Occipital lobe (tissue), 2 donors: ENCODE results near the gene KANSL3. TPM values are rescaled to one million over a fixed set of nuclear protein-coding genes. Genes with fewer than 3 reads are reported as not detected.
A peak's percentile ranks its signal among the peaks of the same experiment; 100 is the strongest.

Source experiments
- DNase-seq: peaks from one replicate; lab custom pipeline; 2025; lab: John Stamatoyannopoulos, UW
- total RNA-seq: library from RNA; depleted of rRNA; stranded (reverse); fragments of >200 nt; gene quantifications from one replicate; pipeline ENCODE4 v1.2.3, GENCODE V29; 2014

Gene KANSL3
- total RNA-seq, 1 donor from 2014 or later, result 32.1 TPM

DNA sequence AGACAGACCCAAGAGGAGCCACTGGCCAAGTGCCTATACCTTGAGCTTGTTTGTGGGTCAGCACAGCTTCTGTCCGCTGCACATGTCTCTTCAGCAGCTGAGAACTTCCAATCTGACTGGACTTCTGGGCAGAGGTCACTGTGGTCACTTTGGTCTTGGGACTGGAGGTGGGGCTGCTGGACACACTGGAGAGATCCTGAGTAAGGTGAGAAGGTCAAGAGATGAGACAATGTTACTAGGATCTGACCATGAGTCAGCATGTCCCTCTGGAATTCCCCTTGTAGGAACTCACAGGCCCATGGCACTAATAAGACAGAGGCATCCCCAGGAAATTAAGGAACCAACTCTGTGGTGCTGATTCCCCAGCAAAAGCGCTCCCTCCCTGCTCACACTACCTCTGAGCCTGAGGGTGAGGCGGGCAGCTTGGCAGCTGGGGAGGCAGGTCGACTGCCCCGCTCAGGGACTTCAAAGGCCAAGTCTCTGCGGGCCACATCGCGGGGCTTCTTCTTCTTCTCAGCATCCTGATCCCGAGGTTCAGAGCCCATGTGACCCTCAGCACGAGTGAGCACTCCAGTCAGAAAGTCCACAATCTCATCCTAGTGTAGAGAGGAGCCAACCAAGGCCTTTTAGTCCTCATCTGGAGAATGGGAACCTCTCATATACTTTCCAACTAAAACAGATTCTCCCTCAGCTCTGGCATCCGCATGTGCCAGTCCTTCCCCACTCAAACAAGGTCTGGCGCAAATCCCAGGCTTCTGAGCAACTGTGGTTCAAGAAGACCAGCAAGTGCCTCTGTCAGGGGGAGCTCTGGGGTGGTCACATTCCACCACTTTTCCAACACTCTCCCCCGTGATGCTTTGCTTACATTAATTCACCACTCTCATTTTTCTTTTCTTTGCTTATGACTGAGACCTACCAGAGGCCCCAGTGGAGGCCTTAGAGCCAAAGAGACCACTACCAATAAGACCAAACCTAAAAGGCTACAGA lies 29.4 kb downstream of the KANSL3 start:
- no peak for DNase-seq

DNA sequence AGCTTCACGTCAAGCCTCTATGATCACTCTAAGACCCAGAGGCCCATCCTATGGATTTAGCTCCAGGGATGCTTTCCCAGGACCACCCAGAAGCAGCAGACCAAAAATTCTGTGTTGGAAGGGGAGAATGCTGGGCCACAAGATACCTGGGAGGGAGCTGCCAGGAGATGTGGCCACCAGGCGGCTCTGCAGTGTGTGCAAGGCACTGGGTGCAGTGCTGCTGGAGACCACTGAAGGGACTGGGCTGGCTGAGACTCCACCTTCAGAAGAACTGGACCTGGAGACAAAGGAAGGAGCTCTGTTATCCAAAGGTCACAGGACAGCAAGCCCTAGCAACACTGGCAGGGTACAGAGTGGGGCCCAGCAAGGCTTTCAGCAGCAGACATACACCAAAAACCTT lies 34.0 kb downstream of the KANSL3 start:
- DNase-seq, result no peak

GRCh38 chr2:96602330-96602823 lies 35.7 kb downstream of the KANSL3 start:
- no peak for DNase-seq

GRCh38 chr2:96601382-96602292 lies 36.5 kb downstream of the KANSL3 start:
- no peak for DNase-seq

DNA sequence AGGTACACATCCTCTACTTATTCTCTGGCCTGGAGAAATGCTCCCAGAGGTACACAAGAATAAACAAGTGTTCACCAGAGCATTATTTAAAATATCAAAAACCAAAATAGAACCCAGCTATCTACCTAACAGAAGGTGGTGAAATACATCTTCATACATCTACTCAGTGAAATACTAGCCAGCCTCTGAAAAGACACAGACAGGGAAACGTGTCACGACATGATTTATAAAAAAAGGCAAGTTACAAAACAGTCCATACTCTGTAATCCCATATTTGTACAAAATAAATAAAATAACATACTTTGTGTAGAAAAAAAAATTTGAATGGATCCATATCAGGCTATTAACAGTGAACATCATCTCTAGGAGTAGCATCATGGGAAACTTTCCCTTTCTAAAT lies 38.2 kb downstream of the KANSL3 start:
- no peak for DNase-seq

- DNase-seq, result no peak
Observed at GRCh38 chr2:96596596-96596995, 41.5 kb downstream of the KANSL3 start.

DNA sequence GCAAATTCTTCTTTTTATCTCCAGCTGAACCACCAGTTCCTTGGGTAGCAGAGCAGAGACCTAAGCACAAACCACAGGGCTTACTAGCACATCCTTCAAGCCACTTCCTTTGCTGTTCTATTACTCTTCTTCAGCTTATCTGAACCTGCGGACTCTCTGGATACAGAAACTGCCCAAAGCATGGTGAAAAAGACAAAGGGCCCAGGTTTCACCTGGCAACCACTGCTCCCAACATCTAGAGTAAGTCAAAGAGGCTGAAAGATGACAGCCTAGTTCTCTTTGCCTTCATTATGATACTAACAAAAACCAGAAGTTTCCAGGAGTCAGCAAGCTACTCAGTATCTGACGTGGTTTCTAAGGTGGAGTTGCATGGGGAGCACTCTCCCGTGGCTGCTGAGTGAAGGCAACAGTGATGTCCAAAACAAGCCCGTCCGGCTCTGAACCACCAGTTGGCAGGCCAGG lies 43.4 kb downstream of the KANSL3 start:
- DNase-seq, result no peak

DNA sequence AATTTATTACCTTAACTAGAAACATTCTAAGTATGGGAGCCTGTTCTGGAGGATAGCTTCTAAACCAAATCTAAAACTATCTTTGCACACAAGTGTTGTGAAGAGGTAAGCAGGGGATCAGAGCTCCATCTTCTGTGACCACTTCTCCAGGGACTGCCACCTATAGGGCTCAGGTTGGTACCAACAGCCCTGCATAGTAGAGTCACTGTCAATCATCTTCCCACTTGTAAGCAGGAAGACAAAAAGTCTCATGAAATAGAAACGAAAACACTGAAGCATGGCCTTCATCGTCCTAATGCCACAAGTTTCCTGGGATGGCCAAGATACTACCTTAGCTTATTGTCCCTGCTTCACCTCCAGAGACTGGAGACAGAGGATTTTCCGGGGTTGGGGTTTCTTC lies 43.8 kb downstream of the KANSL3 start:
- DNase-seq, result no peak

DNA sequence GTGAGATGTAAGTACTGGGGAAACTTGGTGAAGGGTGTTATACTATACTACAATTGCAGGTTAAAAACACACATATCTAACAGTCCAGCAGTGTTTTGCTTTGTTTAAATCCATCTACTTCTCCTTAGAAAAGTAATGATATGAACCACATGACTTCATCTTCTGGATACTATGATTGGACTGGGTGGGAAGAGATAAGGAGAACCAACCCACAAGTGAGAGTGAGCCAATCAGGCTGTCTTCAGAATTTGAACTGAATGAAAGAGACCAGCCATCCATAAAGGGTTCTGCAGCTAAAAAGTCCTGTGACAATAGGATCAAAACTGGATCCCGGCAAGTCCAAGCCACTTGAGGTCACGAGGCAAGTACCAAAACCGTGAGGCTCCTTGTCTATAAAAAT lies 46.6 kb downstream of the KANSL3 start:
- DNase-seq, result no peak

DNA sequence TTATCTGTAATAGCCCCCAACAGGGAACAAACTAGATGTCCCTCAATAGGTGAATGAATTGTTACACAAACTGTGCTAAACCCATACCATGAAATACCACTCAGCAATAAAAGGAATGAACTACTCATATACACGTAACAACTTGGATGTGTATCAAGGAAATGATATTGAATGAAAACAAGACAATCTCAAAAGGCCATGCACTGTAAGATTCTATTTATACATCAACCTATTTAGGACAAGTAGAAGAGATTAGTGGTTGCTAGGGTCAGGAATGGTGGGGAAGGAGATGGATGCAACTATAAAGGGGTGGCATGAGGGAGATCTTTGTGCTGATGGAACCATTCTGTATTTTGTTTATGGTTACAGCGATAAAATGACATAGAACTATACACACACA lies 47.1 kb downstream of the KANSL3 start:
- DNase-seq, result no peak

GRCh38 chr2:96587843-96588242 lies 50.3 kb downstream of the KANSL3 start:
- DNase-seq, result no peak

- DNase-seq, result no peak
Observed at GRCh38 chr2:96584017-96584416, 54.1 kb downstream of the KANSL3 start.

DNA sequence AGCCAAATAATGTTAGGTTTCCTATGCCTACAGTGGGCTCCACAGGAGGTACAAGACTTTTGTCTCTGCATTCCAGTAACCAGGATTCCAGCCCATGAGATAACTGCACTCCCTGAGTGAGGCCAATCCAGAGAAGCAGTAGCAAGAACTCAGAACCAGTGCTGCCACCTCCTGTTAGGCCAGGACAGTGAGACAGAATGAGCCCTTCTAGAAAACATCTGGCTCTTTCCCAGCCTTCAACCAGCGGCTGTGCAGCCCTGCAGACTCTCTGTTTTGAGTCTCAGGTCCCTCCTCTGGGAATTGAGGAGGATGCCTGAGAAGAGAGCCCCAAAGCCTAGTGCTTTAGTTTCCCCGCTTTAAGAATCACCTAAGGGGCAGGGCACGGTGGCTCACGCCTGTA lies 57.3 kb downstream of the KANSL3 start:
- DNase-seq, result peak; percentile 9

- DNase-seq, result no peak
Observed at GRCh38 chr2:96579422-96579821, 58.7 kb downstream of the KANSL3 start.

- DNase-seq, result no peak
Observed at GRCh38 chr2:96578731-96579130, 59.4 kb downstream of the KANSL3 start.

GRCh38 chr2:96577501-96577900 lies 60.6 kb downstream of the KANSL3 start:
- DNase-seq, result no peak

DNA sequence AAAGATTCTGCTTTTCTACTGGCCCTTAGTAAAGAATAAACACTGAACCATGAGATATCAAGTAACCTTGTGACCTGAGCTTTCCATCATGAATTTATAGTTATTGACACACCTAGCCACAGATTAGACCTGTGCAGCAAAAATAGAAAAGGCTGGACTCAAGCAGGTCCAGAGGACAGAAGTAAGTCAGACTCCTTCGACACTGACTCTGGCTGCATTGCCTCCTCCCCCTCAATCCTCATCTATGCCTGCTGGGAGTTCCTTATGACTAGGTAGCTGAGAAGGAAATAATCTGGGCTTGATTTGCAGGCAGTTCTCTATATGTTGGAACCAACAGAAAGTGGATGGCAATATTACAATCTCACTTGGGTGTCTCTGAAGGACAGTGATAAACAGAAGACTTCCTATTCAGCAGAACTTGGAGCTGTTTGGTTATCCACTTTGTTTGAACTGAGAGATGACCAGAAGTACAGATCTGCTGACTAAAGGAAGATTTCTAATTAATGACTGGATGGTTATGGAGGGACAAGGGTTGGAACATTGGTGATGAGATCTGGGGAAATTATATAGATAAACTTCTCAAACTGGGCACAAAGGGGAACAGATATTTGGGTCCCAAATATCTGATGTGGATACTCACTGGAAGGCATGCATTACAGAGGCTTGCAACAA lies 62.2 kb downstream of the KANSL3 start:
- no peak for DNase-seq

GRCh38 chr2:96574364-96574763 lies 63.7 kb downstream of the KANSL3 start:
- no peak for DNase-seq

DNA sequence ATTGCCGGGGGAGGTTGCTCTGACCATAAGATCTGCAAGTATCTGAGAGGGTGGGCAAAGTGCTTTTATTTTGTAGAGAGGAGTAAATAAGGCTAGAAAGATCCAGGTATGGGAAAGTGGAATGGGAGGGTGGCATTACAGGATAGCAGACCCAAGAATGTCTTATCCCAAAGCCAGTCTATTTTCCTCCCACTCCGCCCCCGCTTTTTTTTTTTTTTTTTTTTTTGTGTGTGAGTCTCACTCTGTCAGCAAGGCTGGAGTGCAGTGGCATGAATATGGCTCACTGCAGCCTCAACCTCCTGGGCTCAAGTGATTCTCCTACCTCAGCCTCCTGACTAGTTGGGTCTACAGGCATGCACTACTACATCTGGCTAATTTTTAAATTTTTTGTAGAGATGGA lies 70.0 kb downstream of the KANSL3 start:
- DNase-seq, result no peak

DNA sequence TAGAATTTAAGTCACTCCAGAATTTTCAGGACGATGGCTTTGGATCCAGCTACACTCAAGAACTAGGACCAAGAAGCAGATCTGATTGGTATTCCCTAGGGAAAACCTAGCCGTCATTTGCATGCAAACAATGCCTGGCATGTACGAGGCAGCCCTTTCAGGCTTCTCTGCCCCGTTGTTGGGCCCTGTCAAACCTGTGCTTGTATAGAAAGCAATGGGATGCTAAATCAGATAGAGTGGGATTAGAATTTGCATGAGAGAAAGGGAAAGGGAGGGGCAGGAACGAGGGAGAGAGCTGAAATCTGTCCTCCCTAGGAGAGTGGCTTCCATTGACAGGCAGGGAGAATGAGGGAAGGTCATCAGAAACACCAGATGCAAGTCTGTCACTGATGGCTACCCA lies 73.0 kb downstream of the KANSL3 start:
- no peak for DNase-seq

DNA sequence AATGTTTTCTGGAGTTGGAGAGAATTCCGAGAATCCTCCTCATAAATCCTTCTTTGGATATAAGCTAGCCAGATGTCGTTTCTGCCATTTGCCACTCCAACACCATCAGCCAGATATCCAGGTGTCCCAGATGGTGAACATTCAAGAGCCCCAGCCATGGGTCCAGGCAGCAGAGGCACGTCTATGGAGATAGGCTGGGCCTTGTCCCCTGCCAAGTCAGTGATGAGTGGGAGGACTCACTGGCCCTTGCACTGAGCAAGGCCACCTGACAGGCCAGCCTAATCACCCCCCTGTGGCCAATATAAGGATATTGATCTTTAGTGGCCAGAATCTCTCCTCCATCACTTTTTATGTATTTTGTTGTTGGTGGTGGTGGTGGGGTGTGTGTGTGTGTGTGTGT lies 73.5 kb downstream of the KANSL3 start:
- no peak for DNase-seq
